ENCODE data around the gene SLC7A10. TPM values are rescaled to one million over a fixed set of nuclear protein-coding genes. Genes with fewer than 3 reads are reported as not detected.

Gene SLC7A10
- total and polyA plus RNA-seq, 7 donors, result 0.27 to 1.4 (median 1.1) TPM; not detected in 4

GRCh38 chr19:33203529-33203928, 22.1 kb downstream of the SLC7A10 start:
- no peaks in the 10 kb centered on the region for H3K27me3 ChIP-seq
- no peak overlapping the region for H3K4me3 ChIP-seq
- DNase-seq, result no peak
- 83 to 86% methylated on average over 6 of the region's 6 CpGs for WGBS, 2 donors
- TF ChIP-seq POLR2AphosphoS5 (IDR thresholded peaks at IDR 0.05) (no peak), POLR2A (IDR thresholded peaks at IDR 0.05) (no peak), EP300 (IDR thresholded peaks at IDR 0.05) (no peak)
- intact Hi-C loops (cut with DNase I), result no loop called here
- H3K27ac ChIP-seq, result no peak overlapping the region
- no peaks in the 10 kb centered on the region for H3K9me3 ChIP-seq
- no peaks in the 10 kb centered on the region for H3K4me1 ChIP-seq
- peaks cover 4 to 61% (median 15%) of the 10 kb centered on the region in 4 donors for H3K36me3 ChIP-seq

- Histone ChIP-seq H3K4me3 (no peak overlapping the region), H3K27ac (no peak overlapping the region), H3K27me3 (no peaks in the 10 kb centered on the region), H3K4me1 (no peaks in the 10 kb centered on the region), H3K36me3 (peaks cover 4 to 67% (median 15%) of the 10 kb centered on the region in 4 donors), H3K9me3 (no peaks in the 10 kb centered on the region)
- 90 to 91% methylated on average over 27 of the region's 27 CpGs for WGBS, 2 donors
- no peak for DNase-seq
- TF ChIP-seq CTCF (IDR thresholded peaks at IDR 0.05) (no peak), POLR2A (IDR thresholded peaks at IDR 0.05) (no peak), EP300 (IDR thresholded peaks at IDR 0.05) (no peak), POLR2AphosphoS5 (IDR thresholded peaks at IDR 0.05) (no peak)
- intact Hi-C loops (cut with DNase I), result no loop called here
These were observed 22.8 kb downstream of the SLC7A10 start for GRCh38 chr19:33202546-33203507.

- intact Hi-C loops (cut with DNase I), result no loop called here
- Histone ChIP-seq H3K27me3 (no peaks in the 10 kb centered on the region), H3K4me3 (no peak overlapping the region), H3K27ac (no peak overlapping the region), H3K9me3 (no peaks in the 10 kb centered on the region), H3K36me3 (peaks cover 4 to 69% (median 13%) of the 10 kb centered on the region in 4 donors), H3K4me1 (no peaks in the 10 kb centered on the region)
- no peak for DNase-seq
- TF ChIP-seq EP300 (IDR thresholded peaks at IDR 0.05) (no peak), CTCF (IDR thresholded peaks at IDR 0.05) (no peak), POLR2AphosphoS5 (IDR thresholded peaks at IDR 0.05) (no peak), POLR2A (IDR thresholded peaks at IDR 0.05) (no peak)
- WGBS, 2 donors, result 95% methylated on average over 15 of the region's 15 CpGs
These were observed 23.6 kb downstream of the SLC7A10 start for GRCh38 chr19:33201886-33202545.

GRCh38 chr19:33201473-33201872, 24.2 kb downstream of the SLC7A10 start:
- TF ChIP-seq CTCF (IDR thresholded peaks at IDR 0.05) (no peak), EP300 (IDR thresholded peaks at IDR 0.05) (no peak), POLR2AphosphoS5 (IDR thresholded peaks at IDR 0.05) (no peak), POLR2A (IDR thresholded peaks at IDR 0.05) (no peak)
- Histone ChIP-seq H3K36me3 (peaks cover 4 to 68% (median 11%) of the 10 kb centered on the region in 4 donors), H3K27ac (no peak overlapping the region), H3K4me1 (peaks cover 0 to under 1% (median 0%) of the 10 kb centered on the region in 4 donors), H3K27me3 (no peaks in the 10 kb centered on the region), H3K4me3 (no peak overlapping the region), H3K9me3 (no peaks in the 10 kb centered on the region)
- no peak for DNase-seq
- intact Hi-C loops (cut with DNase I), result no loop called here
- 91 to 93% methylated on average over 6 of the region's 6 CpGs for WGBS, 2 donors
